ENCODE data around the gene CDH22.

Gene CDH22

DNA sequence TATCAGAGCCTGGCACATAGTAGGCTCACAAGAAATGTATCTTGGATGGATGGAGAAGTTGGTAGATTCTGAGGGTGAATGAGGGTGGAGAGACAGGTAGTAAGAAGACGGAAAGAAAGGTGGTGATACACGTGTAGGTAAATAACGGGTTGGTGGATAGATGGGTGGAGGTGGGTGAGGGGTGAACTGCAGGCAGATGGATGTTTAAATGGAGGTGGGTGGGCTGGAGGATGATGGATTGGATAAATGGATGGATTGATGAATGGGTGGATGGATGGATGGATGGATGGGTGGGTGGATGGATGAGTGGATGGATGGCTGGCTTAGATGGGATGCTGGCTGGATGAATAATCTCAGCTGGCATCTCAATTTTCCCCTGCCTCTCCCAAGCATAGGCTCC is 9.9 kb downstream of the CDH22 start:
- Histone ChIP-seq H3K9ac (ENCODE audit: low read depth, low read length) (no peak overlapping the region), H3K36me3 (ENCODE audit: insufficient read depth, low read length) (no peaks in the 10 kb centered on the region), H3K9me3 (ENCODE audit: insufficient read depth, low read length, severe bottlenecking) (no peaks in the 10 kb centered on the region), H3K27me3 (ENCODE audit: insufficient read depth, low read length, poor library complexity) (peaks cover 14% of the 10 kb centered on the region), H3K27ac (ENCODE audit: low read length) (no peak overlapping the region), H2AFZ (ENCODE audit: low read depth, low read length) (no peak overlapping the region), H3K4me1 (ENCODE audit: insufficient read depth, low read length) (no peaks in the 10 kb centered on the region), H4K20me1 (ENCODE audit: insufficient read depth, low read length) (peaks cover 15% of the 10 kb centered on the region), H3K4me3 (ENCODE audit: low read depth in 1 of 2, low read length in 2 of 2) (no peak overlapping the region), H3K4me2 (ENCODE audit: insufficient read depth, low read length) (no peak overlapping the region), H3K79me2 (ENCODE audit: insufficient read depth, low read length) (no peaks in the 10 kb centered on the region)
- no peak for TF ChIP-seq EZH2 (IDR thresholded peaks at IDR 0.05; ENCODE audit: borderline replicate concordance, low read depth, low read length, severe bottlenecking)
- TF ChIP-seq CTCF (IDR thresholded peaks at IDR 0.05; ENCODE audit: borderline replicate concordance, extremely low read depth, low read length, poor library complexity, severe bottlenecking) = no peak
- no peak for DNase-seq
- no peak for ATAC-seq (ENCODE audit: insufficient read depth, low read depth)

DNA sequence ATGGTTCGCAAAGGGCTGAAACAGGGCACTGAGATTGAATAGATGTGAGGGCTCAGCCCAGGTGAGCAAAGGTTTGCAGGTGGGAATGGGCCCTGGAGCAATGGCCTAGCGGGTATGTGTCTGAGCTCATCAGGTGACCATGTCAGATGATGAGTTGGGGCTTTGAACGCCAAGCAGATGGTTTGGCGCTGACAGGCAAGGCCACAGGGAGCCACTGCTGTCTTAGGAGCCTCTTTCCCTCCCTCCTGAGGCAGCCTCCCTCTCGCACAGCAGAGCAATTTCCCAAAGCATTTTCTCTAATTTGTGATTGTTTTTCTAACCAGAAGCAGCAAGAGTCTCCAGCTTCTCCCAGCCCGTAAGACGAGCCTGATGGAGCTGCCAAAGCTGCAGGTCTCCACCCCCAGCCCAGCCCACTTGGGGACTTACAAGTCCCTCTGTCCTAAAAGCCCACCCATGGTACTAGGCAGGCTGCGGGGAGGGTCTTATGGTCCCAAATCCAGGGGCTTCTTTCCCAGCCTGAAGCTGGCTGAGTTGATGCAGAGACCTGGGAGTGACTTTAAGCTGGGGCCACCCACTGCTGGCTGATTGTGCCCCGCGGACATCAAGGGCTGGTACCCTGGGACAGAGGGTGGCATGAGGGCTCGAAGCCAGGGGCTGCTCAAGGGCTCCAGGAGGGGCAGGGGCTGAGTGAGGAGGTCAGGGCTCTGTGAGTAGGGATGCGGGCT is 11.6 kb downstream of the CDH22 start:
- Histone ChIP-seq H3K9me3 (ENCODE audit: insufficient read depth, low read length, severe bottlenecking) (no peaks in the 10 kb centered on the region), H3K36me3 (ENCODE audit: insufficient read depth, low read length) (no peaks in the 10 kb centered on the region), H3K9ac (ENCODE audit: low read depth, low read length) (no peak overlapping the region), H3K4me3 (ENCODE audit: low read depth in 1 of 2, low read length in 2 of 2) (no peak overlapping the region), H3K4me1 (ENCODE audit: insufficient read depth, low read length) (no peaks in the 10 kb centered on the region), H2AFZ (ENCODE audit: low read depth, low read length) (no peak overlapping the region), H3K27me3 (ENCODE audit: insufficient read depth, low read length, poor library complexity) (peaks cover 11% of the 10 kb centered on the region), H3K4me2 (ENCODE audit: insufficient read depth, low read length) (no peak overlapping the region), H4K20me1 (ENCODE audit: insufficient read depth, low read length) (peaks cover 13% of the 10 kb centered on the region; the same call in 1 of the 2 replicates), H3K79me2 (ENCODE audit: insufficient read depth, low read length) (no peaks in the 10 kb centered on the region), H3K27ac (ENCODE audit: low read length) (no peak overlapping the region)
- no peak for ATAC-seq (ENCODE audit: insufficient read depth, low read depth)
- DNase-seq = no peak
- TF ChIP-seq EZH2 (IDR thresholded peaks at IDR 0.05; ENCODE audit: borderline replicate concordance, low read depth, low read length, severe bottlenecking) = no peak
- no peak for TF ChIP-seq CTCF (IDR thresholded peaks at IDR 0.05; ENCODE audit: borderline replicate concordance, extremely low read depth, low read length, poor library complexity, severe bottlenecking)

DNA sequence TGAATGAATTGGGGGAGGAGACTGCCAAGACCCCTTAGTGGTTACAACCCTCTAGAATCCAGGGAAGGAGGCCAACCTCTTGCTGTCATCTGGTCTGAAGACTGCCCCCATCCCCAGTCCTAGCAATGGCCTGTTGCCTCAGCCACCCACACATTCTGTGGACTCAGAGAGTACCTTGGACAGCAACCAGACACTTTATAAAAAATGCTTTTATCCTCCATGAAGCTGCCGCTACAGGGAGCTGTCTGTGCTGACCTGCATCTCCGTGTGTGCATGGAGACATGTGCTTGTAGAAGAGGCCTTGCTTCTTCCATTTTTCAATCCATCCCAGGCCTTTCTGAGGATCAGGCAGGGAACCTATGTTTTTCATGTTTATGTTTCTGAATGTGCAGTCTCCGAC is 15.2 kb downstream of the CDH22 start:
- Histone ChIP-seq H2AFZ (ENCODE audit: low read depth, low read length) (no peak overlapping the region), H3K27me3 (ENCODE audit: insufficient read depth, low read length, poor library complexity) (peaks cover 6% of the 10 kb centered on the region), H3K27ac (ENCODE audit: low read length) (no peak overlapping the region), H4K20me1 (ENCODE audit: insufficient read depth, low read length) (peaks cover 14% of the 10 kb centered on the region; the same call in 1 of the 2 replicates), H3K4me2 (ENCODE audit: insufficient read depth, low read length) (no peak overlapping the region), H3K79me2 (ENCODE audit: insufficient read depth, low read length) (no peaks in the 10 kb centered on the region), H3K36me3 (ENCODE audit: insufficient read depth, low read length) (no peaks in the 10 kb centered on the region), H3K4me3 (ENCODE audit: low read depth in 1 of 2, low read length in 2 of 2) (no peak overlapping the region), H3K9me3 (ENCODE audit: insufficient read depth, low read length, severe bottlenecking) (no peaks in the 10 kb centered on the region), H3K9ac (ENCODE audit: low read depth, low read length) (no peak overlapping the region), H3K4me1 (ENCODE audit: insufficient read depth, low read length) (no peaks in the 10 kb centered on the region)
- no peak for TF ChIP-seq CTCF (IDR thresholded peaks at IDR 0.05; ENCODE audit: borderline replicate concordance, extremely low read depth, low read length, poor library complexity, severe bottlenecking)
- DNase-seq = peak; percentile 46
- ATAC-seq (ENCODE audit: insufficient read depth, low read depth) = peak; percentile 85

Data from DND-41 (cell line).